Measurements from ENCODE around the gene TSPAN1.

GRCh38 chr1:46133781-46134350, 41.0 kb upstream of the TSPAN1 start:
- no peak for TF ChIP-seq CTCF (IDR thresholded peaks at IDR 0.05)
- no peak for TF ChIP-seq POLR2AphosphoS5 (IDR thresholded peaks at IDR 0.05; ENCODE audit: low read depth, low read length)
- TF ChIP-seq SIN3A (IDR thresholded peaks at IDR 0.05; ENCODE audit: borderline replicate concordance, insufficient read depth, low read depth, low read length): no peak
- no peak for TF ChIP-seq REST (IDR thresholded peaks at IDR 0.05; ENCODE audit: insufficient read depth in 1 of 2, low read depth in 2 of 2, low read length in 1 of 2)
- TF ChIP-seq TCF7L2 (IDR thresholded peaks at IDR 0.05; ENCODE audit: low read depth, low read length): no peak
